Fibroblast of mammary gland (primary cell): ENCODE data around the gene ROGDI.
A peak's percentile ranks its signal among the peaks of the same experiment; 100 is the strongest.

Experiments
- DNase-seq: peaks from one replicate; pipeline ENCODE4 v3.0.0-alpha.2; 2010; ENCODE audit warnings: low read depth
- H3K4me3 ChIP-seq: 2 replicates; pipeline ENCODE4 v1.5.1; 2011; ENCODE audit warnings: low read depth, mild to moderate bottlenecking, low read length, moderate library complexity; ENCODE audit not compliant: control insufficient read depth
- CTCF ChIP-seq: conservative IDR thresholded peaks from 2 replicates; pipeline ENCODE4 v1.5.1; 2011; ENCODE audit warnings: low read depth, low read length, inconsistent platforms; ENCODE audit not compliant: control insufficient read depth, insufficient read depth

The ROGDI gene

GRCh38 chr16:4768549-4769305, 33.7 kb downstream of the ROGDI start:
- TF ChIP-seq CTCF: no peak
- peak overlapping the region; percentile 53 for H3K4me3 ChIP-seq
- peak; percentile 91 for DNase-seq

GRCh38 chr16:4767872-4768548, 34.4 kb downstream of the ROGDI start:
- peak; percentile 45 for DNase-seq
- peak overlapping the region; percentile 53 for H3K4me3 ChIP-seq
- TF ChIP-seq CTCF: no peak

- peak within 1 kb of the TSS; percentile 85 for H3K4me3 ChIP-seq
- no peak for TF ChIP-seq CTCF
- DNase-seq: peak; percentile 94
Observed at GRCh38 chr16:4766875-4767628, 35.4 kb downstream of the ROGDI start, which contains the start of gene ZNF500. TSS of gene ZNF500 (minus strand) at chr16:4767162. CDS start at chr16:4765978, 1,184 bp downstream.

GRCh38 chr16:4765511-4766474, 36.6 kb downstream of the ROGDI start:
- no peak for TF ChIP-seq CTCF
- peak overlapping the region; percentile 85 for H3K4me3 ChIP-seq
- DNase-seq: no peak

- no peak for DNase-seq
- TF ChIP-seq CTCF: no peak
Observed at GRCh38 chr16:4763791-4764190, 38.6 kb downstream of the ROGDI start.

GRCh38 chr16:4762205-4762604, 40.2 kb downstream of the ROGDI start:
- TF ChIP-seq CTCF: no peak
- no peak for DNase-seq
- H3K4me3 ChIP-seq: no peak overlapping the region

More at GRCh38 chr16:4763791-4764190, 38.6 kb downstream of the ROGDI start:
- no peak overlapping the region for H3K4me3 ChIP-seq
